H4 (cell line): Measurements from ENCODE around the gene RBM46. TPM values are rescaled to one million over a fixed set of nuclear protein-coding genes. Genes with fewer than 3 reads are reported as not detected.
"Not testable (repeated sequence)": the region's sequence is repeated elsewhere in the genome, so short reads cannot be mapped to it uniquely, and the experiment has no call there.

ENCODE experiments used
- DNase-seq: peaks from one replicate; pipeline ENCODE4 v3.0.0-alpha.2; 2015; ENCODE audit warnings: low spot score
- total RNA-seq: library from RNA; depleted of rRNA; stranded (reverse); fragments of >200 nt; shearing (Covaris generic); gene quantifications from 2 replicates; pipeline ENCODE4 v1.2.3, GENCODE V29; 2014; rRNA removed

The RBM46 gene
- total RNA-seq, 1 experiment from 2014 or later, result not detected

DNA sequence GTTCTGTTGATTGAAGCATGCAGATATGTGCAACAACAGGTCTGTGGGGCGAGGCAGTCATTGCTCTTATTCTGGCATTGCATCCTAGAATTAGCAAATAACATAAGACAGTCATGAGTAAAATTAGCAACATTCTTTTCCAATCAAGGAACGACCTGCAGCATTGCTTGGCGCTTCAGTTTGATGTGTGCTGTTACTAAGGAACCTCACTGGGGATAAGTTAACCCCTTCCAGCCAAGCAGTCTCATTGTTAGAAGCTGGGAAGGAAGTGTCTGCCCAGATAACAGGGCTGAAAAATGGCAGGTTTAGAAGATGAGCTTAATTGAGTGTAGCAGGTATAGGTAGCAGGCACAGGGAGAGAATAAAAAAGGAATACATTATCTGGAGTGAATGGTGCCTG is 55.4 kb downstream of the RBM46 start:
- DNase-seq, result no peak

GRCh38 chr4:154838155-154838554 is 57.1 kb downstream of the RBM46 start:
- no peak for DNase-seq

DNA sequence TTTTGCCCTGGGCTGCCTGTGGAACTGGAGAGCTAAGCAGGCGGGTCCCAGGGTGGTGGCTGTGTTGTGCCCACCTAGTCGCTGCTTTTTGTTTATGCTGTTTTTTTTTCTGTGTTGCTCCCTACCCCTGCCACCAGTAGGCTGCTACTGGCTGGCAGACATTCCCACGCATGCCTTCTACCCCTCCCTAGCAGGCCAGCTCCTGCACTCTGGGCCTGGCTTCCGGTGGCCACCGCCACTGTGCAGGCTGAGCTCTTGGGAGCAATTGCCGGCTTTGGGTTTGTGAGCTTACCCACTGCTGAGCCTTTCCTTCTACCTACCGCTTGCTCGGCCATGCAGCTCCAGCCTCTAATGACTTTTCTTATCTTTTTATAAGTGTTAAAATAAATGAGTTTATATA is 57.6 kb downstream of the RBM46 start:
- DNase-seq, result no peak

DNA sequence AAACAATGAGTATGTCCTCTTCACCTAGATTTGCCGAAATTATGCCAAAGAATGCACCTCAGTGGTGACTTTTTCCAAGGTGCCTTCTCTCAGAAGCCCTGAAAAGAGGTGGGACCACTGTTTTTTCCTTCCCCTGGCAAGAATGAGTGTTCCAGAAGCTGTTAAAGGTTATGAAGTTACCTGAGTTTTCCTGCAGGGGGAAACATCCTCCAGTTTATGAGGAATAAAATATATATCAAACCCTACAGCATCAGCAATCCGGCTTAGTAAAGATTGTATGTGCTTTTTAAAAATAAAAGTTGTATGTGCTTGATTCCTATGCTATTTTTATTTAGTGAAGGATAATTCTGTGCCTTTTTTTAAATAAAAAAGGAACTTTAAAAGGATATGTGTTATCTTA is 73.3 kb downstream of the RBM46 start:
- DNase-seq, result peak; percentile 15

DNA sequence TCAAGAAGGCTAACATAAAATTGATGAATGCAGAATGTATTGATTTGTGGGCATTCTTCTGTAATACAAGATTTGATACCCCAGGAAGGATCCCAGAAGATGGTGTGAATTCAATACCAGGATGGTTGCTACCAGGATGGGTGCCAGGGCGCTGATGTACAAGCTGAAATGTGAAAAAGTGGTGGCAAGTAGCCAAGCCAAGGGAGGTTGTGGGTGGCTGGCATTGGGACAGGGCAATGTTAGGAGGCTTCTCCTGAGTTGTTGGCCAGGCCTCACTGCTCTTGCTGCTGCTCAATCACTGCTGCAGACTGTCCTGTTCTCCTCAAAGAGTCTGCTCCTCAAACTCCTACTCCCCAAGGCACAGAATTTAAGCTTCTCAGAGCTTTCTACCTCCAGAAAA is 77.1 kb downstream of the RBM46 start:
- DNase-seq, result no peak

- no peak for DNase-seq
These were observed 87.5 kb downstream of the RBM46 start for GRCh38 chr4:154868414-154869194.

DNA sequence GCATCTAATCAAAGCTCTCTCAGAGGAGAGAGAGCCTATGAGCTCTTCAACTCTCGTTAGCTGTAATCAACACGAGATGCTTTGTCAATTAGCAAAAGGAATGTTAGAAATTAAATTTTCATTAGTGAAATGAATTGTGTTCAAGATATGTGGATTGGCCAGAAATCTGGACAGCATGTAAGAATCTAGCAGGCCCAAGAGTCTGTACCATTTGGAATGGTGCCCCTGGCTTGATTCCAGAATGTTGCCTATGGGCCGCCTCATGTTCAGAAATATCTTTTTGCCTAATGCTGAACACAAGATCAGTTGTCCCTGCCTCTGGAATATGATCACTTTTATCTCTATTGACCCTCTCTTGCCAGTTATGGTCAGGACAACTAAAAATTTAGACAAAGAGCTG is 88.2 kb downstream of the RBM46 start:
- no peak for DNase-seq

DNA sequence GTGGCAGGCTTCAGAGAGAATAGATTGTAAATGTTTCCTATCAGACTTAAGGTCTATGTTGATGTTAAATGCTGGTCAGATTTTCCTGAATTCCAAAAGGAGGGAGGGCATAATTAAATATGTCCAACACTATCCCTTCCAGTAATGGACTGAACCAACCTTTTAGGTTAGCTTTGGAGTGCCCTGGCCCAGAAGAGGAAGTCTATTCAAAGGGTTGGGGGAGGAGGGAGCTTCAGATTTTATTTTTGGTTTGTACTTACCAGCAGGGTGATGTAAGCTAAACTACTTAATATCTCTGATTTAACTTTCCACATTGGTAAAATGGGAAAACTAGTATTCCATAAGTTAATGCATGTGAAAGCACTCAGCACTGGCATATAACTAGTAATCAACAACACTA is 91.1 kb downstream of the RBM46 start:
- DNase-seq, result no peak

DNA sequence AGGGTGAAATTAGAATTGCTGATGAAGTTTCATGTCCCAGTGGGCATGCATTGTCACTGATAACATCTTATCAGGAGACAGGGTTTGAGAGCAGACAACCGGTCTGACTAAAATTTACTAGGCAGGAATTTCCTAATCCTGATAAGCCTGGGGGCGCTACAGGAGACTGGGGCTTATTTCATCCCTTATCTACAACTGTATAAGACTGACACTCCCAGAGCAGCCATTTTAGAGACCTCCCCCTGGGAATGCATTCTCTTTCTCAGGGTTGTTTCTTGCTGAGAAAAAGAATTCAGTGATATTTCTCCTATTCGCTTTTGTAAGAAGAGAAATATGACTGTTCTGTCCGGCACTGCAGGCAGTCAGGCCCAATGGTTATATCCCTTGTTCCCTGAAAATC is 93.0 kb downstream of the RBM46 start:
- not testable (repeated sequence) for DNase-seq

GRCh38 chr4:154877110-154877760 is 96.2 kb downstream of the RBM46 start:
- DNase-seq, result peak; percentile 55

Other genes with a start within 250 kb of the RBM46 start
- 103 and 117 TPM in 2 replicates for gene PLRG1, start 230.9 kb upstream of the RBM46 start, total RNA-seq
- gene FGB, start 218.3 kb upstream of the RBM46 start, total RNA-seq, result 1.2 TPM in 1 of 2 replicates, not detected in the other
- gene FGA, start 190.5 kb upstream of the RBM46 start, total RNA-seq, result not detected in 2 replicates
- gene FGG, start 168.6 kb upstream of the RBM46 start, total RNA-seq, result not detected in 2 replicates
- gene LRAT, start 37.3 kb upstream of the RBM46 start, total RNA-seq, result 0.14 and 0.21 TPM in 2 replicates